ENCODE measurements around the gene STRADB. TPM values are rescaled to one million over a fixed set of nuclear protein-coding genes. Genes with fewer than 3 reads are reported as not detected.

Gene STRADB
- total and polyA plus RNA-seq, 2 experiments from 2014 or later: 35.9 to 37.1 TPM

DNA sequence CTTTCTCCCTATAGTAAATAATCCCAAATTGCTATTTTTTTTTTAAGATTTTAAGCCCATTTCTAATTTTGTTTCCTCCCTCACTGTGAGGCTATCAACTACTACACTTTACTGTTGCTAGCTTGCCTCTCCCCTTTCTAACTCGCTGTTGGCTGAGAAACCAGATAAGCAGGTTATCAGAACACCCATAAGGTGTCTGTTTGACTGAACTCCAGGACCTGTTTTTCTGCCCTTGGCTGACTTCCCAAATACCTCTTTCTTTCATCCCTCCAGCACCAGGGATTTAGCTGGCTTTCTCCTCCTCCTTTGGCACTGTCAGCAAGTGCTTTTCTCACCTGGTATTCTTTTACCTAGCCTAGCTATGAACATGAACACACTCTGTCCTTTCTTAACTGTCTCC, 11.4 kb upstream of the STRADB start:
- H3K4me3 ChIP-seq: no peak overlapping the region
- DNase-seq (ENCODE audit: low spot score): peak; percentile 39
- Mint-ChIP-seq H3K9me3 (no peaks in the 10 kb centered on the region), H3K4me3 (no peak overlapping the region), H3K36me3 (ENCODE audit: low read depth) (no peaks in the 10 kb centered on the region; the same call in 2 of the 3 replicates), H3K27me3 (ENCODE audit: insufficient read depth, low read depth, poor library complexity) (no peaks in the 10 kb centered on the region), H3K4me1 (peaks cover 10% of the 10 kb centered on the region), H3K27ac (peak overlapping the region; percentile 56; the same call in 1 of the 2 replicates)
- no peaks in the 10 kb centered on the region for H3K4me1 ChIP-seq (ENCODE audit: insufficient read depth)
- no peaks in the 10 kb centered on the region for H3K36me3 ChIP-seq (ENCODE audit: insufficient read depth)
- H3K27ac ChIP-seq (ENCODE audit: low read depth): 0 out of 2 replicates have a peak overlapping the region, but pooled peaks have one; percentile 5
- TF ChIP-seq, protein P1, sequence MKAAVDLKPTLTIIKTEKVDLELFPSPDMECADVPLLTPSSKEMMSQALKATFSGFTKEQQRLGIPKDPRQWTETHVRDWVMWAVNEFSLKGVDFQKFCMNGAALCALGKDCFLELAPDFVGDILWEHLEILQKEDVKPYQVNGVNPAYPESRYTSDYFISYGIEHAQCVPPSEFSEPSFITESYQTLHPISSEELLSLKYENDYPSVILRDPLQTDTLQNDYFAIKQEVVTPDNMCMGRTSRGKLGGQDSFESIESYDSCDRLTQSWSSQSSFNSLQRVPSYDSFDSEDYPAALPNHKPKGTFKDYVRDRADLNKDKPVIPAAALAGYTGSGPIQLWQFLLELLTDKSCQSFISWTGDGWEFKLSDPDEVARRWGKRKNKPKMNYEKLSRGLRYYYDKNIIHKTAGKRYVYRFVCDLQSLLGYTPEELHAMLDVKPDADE (IDR thresholded peaks at IDR 0.05): no peak
- TF ChIP-seq EZH2 (IDR thresholded peaks at IDR 0.05; ENCODE audit: low read depth, unreplicated experiment): no peak
- no peak for TF ChIP-seq JUNB (IDR thresholded peaks at IDR 0.05; ENCODE audit: unreplicated experiment)
- TF ChIP-seq NANOG (IDR thresholded peaks at IDR 0.05; ENCODE audit: borderline replicate concordance): no peak
- TF ChIP-seq, protein P2, sequence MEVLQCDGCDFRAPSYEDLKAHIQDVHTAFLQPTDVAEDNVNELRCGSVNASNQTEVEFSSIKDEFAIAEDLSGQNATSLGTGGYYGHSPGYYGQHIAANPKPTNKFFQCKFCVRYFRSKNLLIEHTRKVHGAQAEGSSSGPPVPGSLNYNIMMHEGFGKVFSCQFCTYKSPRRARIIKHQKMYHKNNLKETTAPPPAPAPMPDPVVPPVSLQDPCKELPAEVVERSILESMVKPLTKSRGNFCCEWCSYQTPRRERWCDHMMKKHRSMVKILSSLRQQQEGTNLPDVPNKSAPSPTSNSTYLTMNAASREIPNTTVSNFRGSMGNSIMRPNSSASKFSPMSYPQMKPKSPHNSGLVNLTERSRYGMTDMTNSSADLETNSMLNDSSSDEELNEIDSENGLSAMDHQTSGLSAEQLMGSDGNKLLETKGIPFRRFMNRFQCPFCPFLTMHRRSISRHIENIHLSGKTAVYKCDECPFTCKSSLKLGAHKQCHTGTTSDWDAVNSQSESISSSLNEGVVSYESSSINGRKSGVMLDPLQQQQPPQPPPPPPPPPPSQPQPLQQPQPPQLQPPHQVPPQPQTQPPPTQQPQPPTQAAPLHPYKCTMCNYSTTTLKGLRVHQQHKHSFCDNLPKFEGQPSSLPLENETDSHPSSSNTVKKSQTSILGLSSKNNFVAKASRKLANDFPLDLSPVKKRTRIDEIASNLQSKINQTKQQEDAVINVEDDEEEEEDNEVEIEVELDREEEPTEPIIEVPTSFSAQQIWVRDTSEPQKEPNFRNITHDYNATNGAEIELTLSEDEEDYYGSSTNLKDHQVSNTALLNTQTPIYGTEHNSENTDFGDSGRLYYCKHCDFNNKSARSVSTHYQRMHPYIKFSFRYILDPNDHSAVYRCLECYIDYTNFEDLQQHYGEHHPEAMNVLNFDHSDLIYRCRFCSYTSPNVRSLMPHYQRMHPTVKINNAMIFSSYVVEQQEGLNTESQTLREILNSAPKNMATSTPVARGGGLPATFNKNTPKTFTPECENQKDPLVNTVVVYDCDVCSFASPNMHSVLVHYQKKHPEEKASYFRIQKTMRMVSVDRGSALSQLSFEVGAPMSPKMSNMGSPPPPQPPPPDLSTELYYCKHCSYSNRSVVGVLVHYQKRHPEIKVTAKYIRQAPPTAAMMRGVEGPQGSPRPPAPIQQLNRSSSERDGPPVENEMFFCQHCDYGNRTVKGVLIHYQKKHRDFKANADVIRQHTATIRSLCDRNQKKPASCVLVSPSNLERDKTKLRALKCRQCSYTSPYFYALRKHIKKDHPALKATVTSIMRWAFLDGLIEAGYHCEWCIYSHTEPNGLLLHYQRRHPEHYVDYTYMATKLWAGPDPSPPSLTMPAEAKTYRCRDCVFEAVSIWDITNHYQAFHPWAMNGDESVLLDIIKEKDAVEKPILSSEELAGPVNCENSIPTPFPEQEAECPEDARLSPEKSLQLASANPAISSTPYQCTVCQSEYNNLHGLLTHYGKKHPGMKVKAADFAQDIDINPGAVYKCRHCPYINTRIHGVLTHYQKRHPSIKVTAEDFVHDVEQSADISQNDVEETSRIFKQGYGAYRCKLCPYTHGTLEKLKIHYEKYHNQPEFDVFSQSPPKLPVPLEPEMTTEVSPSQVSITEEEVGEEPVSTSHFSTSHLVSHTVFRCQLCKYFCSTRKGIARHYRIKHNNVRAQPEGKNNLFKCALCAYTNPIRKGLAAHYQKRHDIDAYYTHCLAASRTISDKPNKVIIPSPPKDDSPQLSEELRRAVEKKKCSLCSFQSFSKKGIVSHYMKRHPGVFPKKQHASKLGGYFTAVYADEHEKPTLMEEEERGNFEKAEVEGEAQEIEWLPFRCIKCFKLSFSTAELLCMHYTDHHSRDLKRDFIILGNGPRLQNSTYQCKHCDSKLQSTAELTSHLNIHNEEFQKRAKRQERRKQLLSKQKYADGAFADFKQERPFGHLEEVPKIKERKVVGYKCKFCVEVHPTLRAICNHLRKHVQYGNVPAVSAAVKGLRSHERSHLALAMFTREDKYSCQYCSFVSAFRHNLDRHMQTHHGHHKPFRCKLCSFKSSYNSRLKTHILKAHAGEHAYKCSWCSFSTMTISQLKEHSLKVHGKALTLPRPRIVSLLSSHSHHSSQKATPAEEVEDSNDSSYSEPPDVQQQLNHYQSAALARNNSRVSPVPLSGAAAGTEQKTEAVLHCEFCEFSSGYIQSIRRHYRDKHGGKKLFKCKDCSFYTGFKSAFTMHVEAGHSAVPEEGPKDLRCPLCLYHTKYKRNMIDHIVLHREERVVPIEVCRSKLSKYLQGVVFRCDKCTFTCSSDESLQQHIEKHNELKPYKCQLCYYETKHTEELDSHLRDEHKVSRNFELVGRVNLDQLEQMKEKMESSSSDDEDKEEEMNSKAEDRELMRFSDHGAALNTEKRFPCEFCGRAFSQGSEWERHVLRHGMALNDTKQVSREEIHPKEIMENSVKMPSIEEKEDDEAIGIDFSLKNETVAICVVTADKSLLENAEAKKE (CRISPR knock-in tag; IDR thresholded peaks at IDR 0.05): no peak
- TF ChIP-seq, protein P3, sequence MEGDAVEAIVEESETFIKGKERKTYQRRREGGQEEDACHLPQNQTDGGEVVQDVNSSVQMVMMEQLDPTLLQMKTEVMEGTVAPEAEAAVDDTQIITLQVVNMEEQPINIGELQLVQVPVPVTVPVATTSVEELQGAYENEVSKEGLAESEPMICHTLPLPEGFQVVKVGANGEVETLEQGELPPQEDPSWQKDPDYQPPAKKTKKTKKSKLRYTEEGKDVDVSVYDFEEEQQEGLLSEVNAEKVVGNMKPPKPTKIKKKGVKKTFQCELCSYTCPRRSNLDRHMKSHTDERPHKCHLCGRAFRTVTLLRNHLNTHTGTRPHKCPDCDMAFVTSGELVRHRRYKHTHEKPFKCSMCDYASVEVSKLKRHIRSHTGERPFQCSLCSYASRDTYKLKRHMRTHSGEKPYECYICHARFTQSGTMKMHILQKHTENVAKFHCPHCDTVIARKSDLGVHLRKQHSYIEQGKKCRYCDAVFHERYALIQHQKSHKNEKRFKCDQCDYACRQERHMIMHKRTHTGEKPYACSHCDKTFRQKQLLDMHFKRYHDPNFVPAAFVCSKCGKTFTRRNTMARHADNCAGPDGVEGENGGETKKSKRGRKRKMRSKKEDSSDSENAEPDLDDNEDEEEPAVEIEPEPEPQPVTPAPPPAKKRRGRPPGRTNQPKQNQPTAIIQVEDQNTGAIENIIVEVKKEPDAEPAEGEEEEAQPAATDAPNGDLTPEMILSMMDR (conservative IDR thresholded peaks at IDR 0.05; ENCODE audit: low read depth in 2 of 2): no peak
- TF ChIP-seq STAT1 (IDR thresholded peaks at IDR 0.05; ENCODE audit: unreplicated experiment): no peak
- no peak for TF ChIP-seq POLR2AphosphoS5 (IDR thresholded peaks at IDR 0.05; ENCODE audit: low read depth)
- TF ChIP-seq, protein P4, sequence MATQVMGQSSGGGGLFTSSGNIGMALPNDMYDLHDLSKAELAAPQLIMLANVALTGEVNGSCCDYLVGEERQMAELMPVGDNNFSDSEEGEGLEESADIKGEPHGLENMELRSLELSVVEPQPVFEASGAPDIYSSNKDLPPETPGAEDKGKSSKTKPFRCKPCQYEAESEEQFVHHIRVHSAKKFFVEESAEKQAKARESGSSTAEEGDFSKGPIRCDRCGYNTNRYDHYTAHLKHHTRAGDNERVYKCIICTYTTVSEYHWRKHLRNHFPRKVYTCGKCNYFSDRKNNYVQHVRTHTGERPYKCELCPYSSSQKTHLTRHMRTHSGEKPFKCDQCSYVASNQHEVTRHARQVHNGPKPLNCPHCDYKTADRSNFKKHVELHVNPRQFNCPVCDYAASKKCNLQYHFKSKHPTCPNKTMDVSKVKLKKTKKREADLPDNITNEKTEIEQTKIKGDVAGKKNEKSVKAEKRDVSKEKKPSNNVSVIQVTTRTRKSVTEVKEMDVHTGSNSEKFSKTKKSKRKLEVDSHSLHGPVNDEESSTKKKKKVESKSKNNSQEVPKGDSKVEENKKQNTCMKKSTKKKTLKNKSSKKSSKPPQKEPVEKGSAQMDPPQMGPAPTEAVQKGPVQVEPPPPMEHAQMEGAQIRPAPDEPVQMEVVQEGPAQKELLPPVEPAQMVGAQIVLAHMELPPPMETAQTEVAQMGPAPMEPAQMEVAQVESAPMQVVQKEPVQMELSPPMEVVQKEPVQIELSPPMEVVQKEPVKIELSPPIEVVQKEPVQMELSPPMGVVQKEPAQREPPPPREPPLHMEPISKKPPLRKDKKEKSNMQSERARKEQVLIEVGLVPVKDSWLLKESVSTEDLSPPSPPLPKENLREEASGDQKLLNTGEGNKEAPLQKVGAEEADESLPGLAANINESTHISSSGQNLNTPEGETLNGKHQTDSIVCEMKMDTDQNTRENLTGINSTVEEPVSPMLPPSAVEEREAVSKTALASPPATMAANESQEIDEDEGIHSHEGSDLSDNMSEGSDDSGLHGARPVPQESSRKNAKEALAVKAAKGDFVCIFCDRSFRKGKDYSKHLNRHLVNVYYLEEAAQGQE (IDR thresholded peaks at IDR 0.05; ENCODE audit: unreplicated experiment): no peak
- no peak for TF ChIP-seq ZNF114 (CRISPR knock-in tag; IDR thresholded peaks at IDR 0.05)
- no peak for TF ChIP-seq ZNF331 (CRISPR knock-in tag; IDR thresholded peaks at IDR 0.05; ENCODE audit: low read depth)
- TF ChIP-seq CREB1 (CRISPR knock-in tag; IDR thresholded peaks at IDR 0.05; ENCODE audit: low read depth): no peak
- no peak for TF ChIP-seq EZH2phosphoT487 (IDR thresholded peaks at IDR 0.05; ENCODE audit: unreplicated experiment)
- no peaks in the 10 kb centered on the region for H3F3A ChIP-seq (replicated peaks; ENCODE audit: low read depth)
- H4K20me1 ChIP-seq (replicated peaks; ENCODE audit: insufficient read depth): peaks cover 6% of the 10 kb centered on the region
- no peaks in the 10 kb centered on the region for H3K9me2 ChIP-seq (ENCODE audit: insufficient read depth)
- no peak overlapping the region for H2AFZ ChIP-seq
- H3K79me2 ChIP-seq (replicated peaks; ENCODE audit: insufficient read depth): peaks cover 26% of the 10 kb centered on the region
- no peak overlapping the region for H3K4me2 ChIP-seq
- H3K27me3 ChIP-seq (ENCODE audit: insufficient read depth): no peaks in the 10 kb centered on the region
- ATAC-seq: peak; percentile 61
